ENCODE results near the gene SLC18A2. TPM values are rescaled to one million over a fixed set of nuclear protein-coding genes. Genes with fewer than 3 reads are reported as not detected.

The SLC18A2 gene
- total RNA-seq, 1 experiment from 2014 or later, result 4.0 TPM

DNA sequence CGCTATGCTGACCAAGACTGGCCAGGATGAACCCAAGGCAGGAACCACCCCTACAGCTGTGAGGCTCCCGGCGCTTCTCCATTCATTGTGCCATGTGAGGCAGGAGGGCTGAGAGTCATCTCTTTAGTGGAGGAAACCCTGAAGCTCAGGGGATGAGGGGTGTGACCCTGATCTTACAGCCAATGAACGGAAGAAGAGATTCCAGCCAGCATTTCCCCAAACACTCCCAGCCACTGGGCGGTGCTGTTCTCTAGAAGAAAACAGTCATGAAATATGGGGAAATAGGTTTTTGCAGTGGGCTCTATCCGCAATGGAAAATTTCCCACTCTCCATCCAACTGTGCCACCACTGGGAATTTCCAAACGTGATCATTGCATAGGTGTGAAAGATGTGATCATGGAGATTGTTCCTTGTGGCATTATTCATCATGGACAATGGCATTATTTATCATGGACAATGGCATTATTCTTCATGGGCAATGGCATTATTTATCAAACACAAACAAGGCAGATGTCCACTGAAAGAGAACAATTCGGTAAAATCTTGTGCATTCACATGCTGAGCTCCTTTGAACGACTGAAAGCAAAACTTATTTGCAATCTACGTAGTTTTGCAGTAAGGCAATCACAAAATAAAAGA lies 14.0 kb upstream of the SLC18A2 start:
- Mint-ChIP-seq H3K4me1 (peaks cover 15 to 33% of the 10 kb centered on the region in 2 experiments), H3K27me3 (ENCODE audit: low read depth) (peaks cover 24% of the 10 kb centered on the region), H3K9me3 (peaks cover 16 to 18% of the 10 kb centered on the region in 2 experiments), H3K4me3 (no peak overlapping the region), H3K36me3 (ENCODE audit: insufficient read depth in 1 of 3, low read depth in 3 of 3) (peaks cover 3 to 9% (median 5%) of the 10 kb centered on the region in 3 experiments; a peak in 5 of 7 replicates), H3K27ac (no peak overlapping the region)
- Histone ChIP-seq H3K9ac (ENCODE audit: extremely low read depth, insufficient read length, low read length) (no peak overlapping the region), H4K5ac (ENCODE audit: insufficient read length, low read depth, low read length) (no peak overlapping the region), H3K4me2 (ENCODE audit: insufficient read depth, insufficient read length, low read length) (no peak overlapping the region), H3K79me1 (ENCODE audit: insufficient read depth, low read depth, low read length, poor library complexity, severe bottlenecking) (no peaks in the 10 kb centered on the region), H2AFZ (ENCODE audit: low read length) (no peak overlapping the region), H3K56ac (ENCODE audit: insufficient read length, low read depth, low read length) (no peak overlapping the region), H3K9me3 (ENCODE audit: control insufficient read depth, low read depth, low read length) (no peaks in the 10 kb centered on the region), H4K8ac (replicated peaks; ENCODE audit: insufficient read length, low read depth, low read length) (no peak overlapping the region), H2AK5ac (ENCODE audit: insufficient read length, low read length) (no peak overlapping the region), H3K27me3 (ENCODE audit: insufficient read depth, low read length) (no peaks in the 10 kb centered on the region), H3T11ph (ENCODE audit: low read length) (no peak overlapping the region), H3K79me2 (ENCODE audit: insufficient read depth, low read length) (no peaks in the 10 kb centered on the region), H2BK5ac (ENCODE audit: insufficient read length, low read length) (no peak overlapping the region), H3K23ac (ENCODE audit: insufficient read length, low read depth, low read length) (no peak overlapping the region), H3K18ac (ENCODE audit: insufficient read length, low read depth, low read length) (no peak overlapping the region), H3K14ac (ENCODE audit: insufficient read depth, low read length) (no peak overlapping the region), H3K23me2 (ENCODE audit: insufficient read length, low read depth, low read length, poor library complexity, severe bottlenecking) (no peaks in the 10 kb centered on the region), H2BK120ac (ENCODE audit: low read depth, low read length, poor library complexity, severe bottlenecking) (no peak overlapping the region), H3K4ac (ENCODE audit: low read depth, low read length) (no peak overlapping the region), H2BK20ac (ENCODE audit: low read depth, low read length, poor library complexity, severe bottlenecking) (no peak overlapping the region), H3K4me1 (ENCODE audit: insufficient read depth, low read length) (no peaks in the 10 kb centered on the region; the same call in 1 of the 2 replicates), H4K91ac (ENCODE audit: insufficient read length, low read depth, low read length) (no peak overlapping the region), H2BK12ac (ENCODE audit: insufficient read length, low read depth, low read length) (no peak overlapping the region), H3K27ac (ENCODE audit: insufficient read length, low read depth, low read length) (no peak overlapping the region), H2BK15ac (ENCODE audit: low read depth, low read length) (no peak overlapping the region), H4K20me1 (ENCODE audit: control insufficient read depth, insufficient read depth, insufficient read length) (no peaks in the 10 kb centered on the region)
- no CpG with 5 or more reads among the region's 10 CpGs for WGBS (ENCODE audit: extremely low coverage, insufficient read length, low lambda C conversion rate)
- peak; percentile 71 for DNase-seq
- TF ChIP-seq, protein P1, sequence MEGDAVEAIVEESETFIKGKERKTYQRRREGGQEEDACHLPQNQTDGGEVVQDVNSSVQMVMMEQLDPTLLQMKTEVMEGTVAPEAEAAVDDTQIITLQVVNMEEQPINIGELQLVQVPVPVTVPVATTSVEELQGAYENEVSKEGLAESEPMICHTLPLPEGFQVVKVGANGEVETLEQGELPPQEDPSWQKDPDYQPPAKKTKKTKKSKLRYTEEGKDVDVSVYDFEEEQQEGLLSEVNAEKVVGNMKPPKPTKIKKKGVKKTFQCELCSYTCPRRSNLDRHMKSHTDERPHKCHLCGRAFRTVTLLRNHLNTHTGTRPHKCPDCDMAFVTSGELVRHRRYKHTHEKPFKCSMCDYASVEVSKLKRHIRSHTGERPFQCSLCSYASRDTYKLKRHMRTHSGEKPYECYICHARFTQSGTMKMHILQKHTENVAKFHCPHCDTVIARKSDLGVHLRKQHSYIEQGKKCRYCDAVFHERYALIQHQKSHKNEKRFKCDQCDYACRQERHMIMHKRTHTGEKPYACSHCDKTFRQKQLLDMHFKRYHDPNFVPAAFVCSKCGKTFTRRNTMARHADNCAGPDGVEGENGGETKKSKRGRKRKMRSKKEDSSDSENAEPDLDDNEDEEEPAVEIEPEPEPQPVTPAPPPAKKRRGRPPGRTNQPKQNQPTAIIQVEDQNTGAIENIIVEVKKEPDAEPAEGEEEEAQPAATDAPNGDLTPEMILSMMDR (conservative IDR thresholded peaks at IDR 0.05), result peak; percentile 84

All from H9 (cell line).